ENCODE measurements around the gene MYCN. TPM values are rescaled to one million over a fixed set of nuclear protein-coding genes. Genes with fewer than 3 reads are reported as not detected.

The MYCN gene
- total RNA-seq, 2 donors from 2014 or later: 0.53 to 0.73 TPM

- intact Hi-C loops (cut with DNase I): loop anchor here (5.0 to 10.0 kb wide), 6 partner anchors 304 to 668 kb away; no protein-coding TSS in a partner anchor
- ATAC-seq (no peak), DNase-seq (no peak)
These were observed 1.4 kb upstream of the MYCN start for GRCh38 chr2:15938803-15939555.

DNA sequence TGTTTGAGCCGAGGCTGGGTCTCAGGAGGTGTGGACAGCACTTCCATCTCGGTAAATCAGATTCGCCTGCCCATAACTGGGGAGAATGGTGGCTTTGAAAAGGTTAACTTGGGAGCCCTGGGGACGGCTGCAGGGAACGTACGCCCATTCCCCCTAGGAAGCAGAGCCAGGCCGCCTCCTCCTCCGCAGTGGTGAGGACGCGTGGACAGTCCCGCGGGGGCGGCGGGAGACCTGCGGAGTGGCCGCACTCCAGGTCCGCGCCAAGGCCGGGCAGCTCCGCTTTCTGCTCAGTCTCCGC is 845 bp upstream of the MYCN start:
- ATAC-seq: peak; percentile 86 to 90
- intact Hi-C loops (cut with DNase I): loop anchor here (5.0 to 10.0 kb wide), 6 partner anchors 305 to 668 kb away; no protein-coding TSS in a partner anchor
- DNase-seq: peak; percentile 69

DNA sequence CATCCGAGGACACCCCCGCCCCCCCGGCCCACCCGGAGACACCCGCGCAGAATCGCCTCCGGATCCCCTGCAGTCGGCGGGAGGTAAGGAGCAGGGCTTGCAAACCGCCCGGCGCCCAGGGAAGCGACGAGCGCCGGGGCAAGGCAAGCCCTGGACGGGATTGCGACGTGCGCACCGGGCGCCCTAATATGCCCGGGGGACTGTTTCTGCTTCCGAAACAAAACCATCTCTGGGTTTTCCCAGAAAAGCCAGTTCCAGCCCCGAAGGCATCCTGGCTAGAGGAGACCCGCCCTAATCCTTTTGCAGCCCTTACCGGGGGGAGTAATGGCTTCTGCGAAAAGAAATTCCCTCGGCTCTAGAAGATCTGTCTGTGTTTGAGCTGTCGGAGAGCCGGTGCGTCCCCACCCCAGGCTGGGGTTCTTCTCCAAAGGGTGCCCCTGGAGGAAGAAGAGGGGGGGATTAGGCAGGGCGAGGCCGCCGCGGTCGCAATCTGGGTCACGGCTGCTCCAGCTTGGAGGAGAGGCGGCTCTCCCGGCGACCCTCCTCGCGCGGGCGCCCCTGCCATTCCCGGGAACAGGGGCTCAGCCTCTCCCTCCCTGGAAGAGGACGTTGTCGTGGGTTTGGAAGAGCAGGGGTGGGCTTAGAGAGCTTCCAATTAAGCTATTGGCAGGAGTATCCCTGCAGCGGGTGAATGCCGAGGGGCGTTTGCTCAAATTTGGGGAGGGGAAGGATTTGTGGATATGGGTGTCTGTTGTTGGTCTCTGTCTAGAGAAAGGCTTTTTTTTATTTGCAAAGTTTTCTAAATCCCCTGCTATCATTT is 521 bp downstream of the MYCN start:
- no peak for DNase-seq
- peak; percentile 7 to 23 for ATAC-seq
- intact Hi-C loops (cut with DNase I): loop anchor here in 1 of 2 donors (5.0 to 10.0 kb wide), 2 partner anchors 341 to 814 kb away; no protein-coding TSS in a partner anchor

GRCh38 chr2:15941481-15941850 is 1.1 kb downstream of the MYCN start:
- no peak for DNase-seq
- no peak for ATAC-seq
- intact Hi-C loops (cut with DNase I): loop anchor here in 1 of 2 donors (5.0 to 10.0 kb wide), 2 partner anchors 341 to 813 kb away; no protein-coding TSS in a partner anchor

GRCh38 chr2:15941871-15942710 is 1.7 kb downstream of the MYCN start:
- DNase-seq (no peak), ATAC-seq (peak in 1 of 2 donors; percentile 22)
- intact Hi-C loops (cut with DNase I): loop anchor here in 1 of 2 donors (5.0 to 10.0 kb wide), 2 partner anchors 340 to 813 kb away; no protein-coding TSS in a partner anchor

- DNase-seq (no peak), ATAC-seq (no peak)
- intact Hi-C loops (cut with DNase I): loop anchor here in 1 of 2 donors (5.0 to 10.0 kb wide), 2 partner anchors 339 to 812 kb away; no protein-coding TSS in a partner anchor
These were observed 2.5 kb downstream of the MYCN start for GRCh38 chr2:15942711-15943345.

DNA sequence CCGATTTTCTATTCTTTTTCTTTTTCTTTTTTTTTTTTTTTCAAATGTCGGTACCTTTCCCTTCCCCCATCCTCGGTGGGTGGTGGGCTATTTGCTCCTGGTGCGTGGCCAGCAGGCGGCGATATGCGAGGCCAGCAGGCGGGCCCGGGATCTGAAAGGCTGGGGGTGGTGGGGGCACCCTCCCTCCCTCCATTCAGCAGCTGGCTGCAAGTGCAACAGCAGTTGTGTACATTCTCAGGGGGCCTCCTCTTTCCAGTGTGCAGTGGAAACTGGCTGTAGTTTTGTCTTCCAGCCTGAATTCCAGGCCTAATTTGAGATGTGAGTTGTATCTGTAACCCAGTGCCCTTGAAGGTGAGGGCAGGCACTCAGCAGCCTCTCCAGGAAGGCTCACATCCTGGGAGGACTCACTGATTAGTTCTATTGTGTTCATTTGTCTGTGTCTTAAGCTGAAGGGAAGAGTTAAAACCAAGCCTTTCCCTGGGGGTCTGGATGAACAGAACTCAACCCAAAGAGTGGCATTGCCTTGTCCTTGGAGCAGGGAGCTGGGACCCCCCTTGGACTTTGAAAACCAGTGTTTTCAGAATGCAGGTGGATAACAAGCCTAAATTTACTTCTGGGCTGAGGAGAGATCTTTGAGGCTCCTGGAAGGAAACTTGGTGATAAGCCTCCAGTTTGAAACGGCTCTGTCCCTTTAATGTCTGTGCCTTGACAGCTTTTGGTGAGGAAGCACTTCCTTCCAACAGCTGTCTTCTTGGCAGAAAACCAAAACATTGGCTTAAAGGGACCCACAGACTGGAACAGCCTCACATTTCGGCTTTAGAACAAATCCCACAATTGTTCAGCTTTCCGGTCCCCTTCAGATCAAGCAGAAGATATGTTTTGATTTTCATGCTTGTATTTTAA is 3.3 kb downstream of the MYCN start:
- intact Hi-C loops (cut with DNase I): loop anchor here in 1 of 2 donors (5.0 to 10.0 kb wide), 2 partner anchors 339 to 811 kb away; no protein-coding TSS in a partner anchor
- peak; percentile 17 to 55 for ATAC-seq
- DNase-seq: no peak

DNA sequence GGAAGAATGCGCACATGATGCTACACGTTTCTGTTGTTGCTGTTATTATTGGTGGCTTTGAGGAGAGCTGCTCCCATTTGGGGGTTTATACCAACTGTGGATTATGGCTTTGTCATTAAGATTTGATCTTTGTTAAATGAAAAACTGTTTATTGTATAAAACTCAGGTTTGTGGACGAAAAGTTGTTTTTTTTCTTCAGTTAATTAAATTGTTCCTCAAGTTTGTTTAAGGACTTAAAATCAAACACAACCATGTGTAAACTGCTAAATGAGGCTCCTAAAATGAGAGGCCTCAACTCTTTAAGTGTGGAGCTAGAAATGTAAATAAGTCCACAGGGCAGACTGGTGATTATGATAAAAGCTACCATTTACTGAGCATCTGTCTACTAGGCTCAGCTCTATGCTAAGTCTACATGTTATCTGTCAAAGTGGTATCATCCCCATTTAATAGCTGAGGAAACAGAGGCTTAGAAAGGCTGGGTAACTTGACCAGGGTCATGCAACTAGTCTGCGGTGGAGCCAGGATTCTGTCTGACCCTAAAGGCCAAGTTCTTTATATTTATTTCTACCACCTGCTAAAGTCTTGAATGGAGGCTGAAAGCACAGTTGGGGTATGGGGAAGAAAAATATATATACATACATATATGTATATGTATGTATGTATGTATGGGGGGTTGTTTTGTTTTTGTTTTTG is 4.1 kb downstream of the MYCN start:
- ATAC-seq: no peak

GRCh38 chr2:15945909-15946705 is 5.8 kb downstream of the MYCN start:
- DNase-seq (no peak), ATAC-seq (no peak)
- intact Hi-C loops (cut with DNase I): loop anchor here in 1 of 2 donors (10.0 kb wide), 1 partner anchor 809 kb away; no protein-coding TSS in a partner anchor

More for the DNA sequence above, 4.1 kb downstream of the MYCN start:
- intact Hi-C loops (cut with DNase I): loop anchor here in 1 of 2 donors (5.0 to 10.0 kb wide), 2 partner anchors 338 to 810 kb away; no protein-coding TSS in a partner anchor
- no peak for DNase-seq

GRCh38 chr2:15946983-15947382 is 6.6 kb downstream of the MYCN start:
- DNase-seq (no peak), ATAC-seq (no peak)
- intact Hi-C loops (cut with DNase I): loop anchor here in 1 of 2 donors (10.0 kb wide), 1 partner anchor 808 kb away; no protein-coding TSS in a partner anchor

DNA sequence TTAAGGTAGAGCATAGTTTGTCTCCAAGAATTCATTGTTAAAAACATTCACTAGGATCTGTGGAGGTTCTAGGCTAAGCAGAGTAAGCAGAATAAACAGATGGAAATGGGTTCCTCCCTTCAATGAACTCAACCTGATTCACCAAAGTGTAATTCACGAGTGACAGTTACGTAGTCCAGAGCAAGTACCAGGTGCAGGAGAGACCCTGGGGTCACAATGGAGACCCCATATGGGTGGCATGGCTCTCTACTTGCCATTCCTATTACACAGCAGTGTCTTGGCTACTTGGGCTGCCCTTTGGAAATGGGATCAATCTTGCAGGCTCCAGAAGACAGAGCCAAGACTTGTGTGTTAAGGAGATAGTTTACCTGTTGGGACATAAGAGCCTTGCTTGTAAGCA is 7.1 kb downstream of the MYCN start:
- ATAC-seq (no peak), DNase-seq (no peak)
- intact Hi-C loops (cut with DNase I): loop anchor here in 1 of 2 donors (10.0 kb wide), 1 partner anchor 807 kb away; no protein-coding TSS in a partner anchor

GRCh38 chr2:15948704-15948957 is 8.3 kb downstream of the MYCN start:
- intact Hi-C loops (cut with DNase I): loop anchor here in 1 of 2 donors (10.0 kb wide), 1 partner anchor 806 kb away; no protein-coding TSS in a partner anchor
- DNase-seq: no peak
- ATAC-seq: no peak

GRCh38 chr2:15949126-15949525 is 8.8 kb downstream of the MYCN start:
- ATAC-seq (no peak), DNase-seq (no peak)
- intact Hi-C loops (cut with DNase I): loop anchor here in 1 of 2 donors (10.0 kb wide), 1 partner anchor 806 kb away; no protein-coding TSS in a partner anchor

DNA sequence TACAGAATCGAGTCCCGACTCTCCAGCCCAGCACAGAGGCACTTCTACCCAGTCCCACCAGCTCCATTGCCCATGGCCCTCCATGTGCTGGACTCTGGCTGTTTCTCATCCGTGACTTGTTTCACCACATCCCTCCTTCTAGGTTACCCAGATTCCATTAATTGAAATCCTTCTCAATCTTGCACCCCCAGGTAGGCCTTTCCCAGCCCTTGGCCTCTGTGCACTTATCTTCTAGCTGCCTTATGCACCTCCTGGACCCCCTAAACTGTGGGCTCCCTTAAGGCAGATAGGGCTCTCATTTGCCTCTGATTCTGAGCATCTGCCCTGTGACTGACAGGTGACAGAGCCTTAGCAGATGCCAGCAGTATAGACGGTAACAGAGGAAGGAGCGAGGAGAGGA is 9.2 kb downstream of the MYCN start:
- ATAC-seq (no peak), DNase-seq (no peak)
- intact Hi-C loops (cut with DNase I): loop anchor here in 1 of 2 donors (10.0 kb wide), 1 partner anchor 805 kb away; no protein-coding TSS in a partner anchor

DNA sequence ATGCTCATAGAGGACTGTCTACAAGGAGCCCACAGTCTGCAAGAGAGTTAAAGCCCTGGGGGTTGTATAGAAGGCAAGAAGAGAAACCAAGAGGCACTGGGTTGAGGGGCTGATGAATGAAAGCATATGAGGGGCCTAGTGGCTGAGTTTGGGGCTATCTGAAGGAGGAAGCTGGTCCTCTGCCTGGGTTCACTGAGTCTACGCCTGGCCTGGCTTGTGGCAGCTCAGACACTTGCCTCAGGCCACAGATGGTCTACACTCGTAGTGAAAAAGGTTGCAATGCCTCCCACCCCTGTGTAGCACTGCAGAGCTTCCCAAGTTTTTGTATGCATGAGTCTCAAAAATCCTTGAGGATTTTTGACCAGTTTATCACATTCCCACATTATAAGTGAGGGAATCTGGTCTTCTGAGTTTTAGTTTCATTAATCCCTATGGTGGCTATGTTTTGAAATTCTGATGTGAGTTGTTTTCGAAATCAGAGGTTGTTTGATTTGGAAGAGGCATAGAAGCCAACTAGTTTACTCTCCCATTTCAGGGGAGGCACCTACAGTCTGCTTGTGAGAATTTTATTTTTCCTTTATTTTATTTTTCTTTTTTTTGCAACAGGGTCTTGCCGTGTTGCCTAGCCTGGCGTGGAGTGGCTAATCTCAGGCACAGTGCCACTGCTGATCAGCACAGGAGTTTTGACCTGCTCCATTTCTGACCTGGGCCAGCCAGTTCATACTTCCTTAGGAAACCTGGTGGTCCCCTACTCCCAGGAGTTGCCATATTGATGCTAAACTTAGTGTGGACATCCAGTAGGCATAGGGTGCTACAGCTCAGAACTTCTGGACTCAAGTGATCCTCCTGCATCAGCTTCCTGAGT is 10.0 kb downstream of the MYCN start:
- DNase-seq (no peak), ATAC-seq (no peak)
- intact Hi-C loops (cut with DNase I): no loop called here

Data from left cardiac atrium (tissue), 4 donors.